ENCODE results near the gene POU2F3. TPM values are rescaled to one million over a fixed set of nuclear protein-coding genes. Genes with fewer than 3 reads are reported as not detected.
"Not testable (repeated sequence)": the region's sequence is repeated elsewhere in the genome, so short reads cannot be mapped to it uniquely, and the experiment has no call there.

The POU2F3 gene
- total and polyA plus RNA-seq, 8 donors = 0.18 to 1.9 (median 1.3) TPM; not detected in 2

- Histone ChIP-seq H3K36me3 (no peaks in the 10 kb centered on the region), H3K4me1 (peaks cover 9 to 12% (median 9%) of the 10 kb centered on the region in 4 donors), H3K4me3 (no peak overlapping the region), H3K27ac (no peak overlapping the region), H3K9me3 (no peaks in the 10 kb centered on the region), H3K27me3 (peaks cover 0 to 68% (median 26%) of the 10 kb centered on the region in 3 donors)
- TF ChIP-seq EP300 (IDR thresholded peaks at IDR 0.05) = no peak
- no peak for TF ChIP-seq POLR2A (IDR thresholded peaks at IDR 0.05)
- TF ChIP-seq POLR2AphosphoS5 (IDR thresholded peaks at IDR 0.05) = no peak
- no peak for TF ChIP-seq CTCF (IDR thresholded peaks at IDR 0.05)
- 60 to 78% (median 69%) methylated on average over 13 of the region's 13 CpGs for WGBS, 5 donors
- no peak for DNase-seq
- intact Hi-C loops (cut with DNase I; ENCODE audit: low total_unique reads) = no loop called here
Observed at GRCh38 chr11:120244476-120245365, 4.8 kb downstream of the POU2F3 start.

GRCh38 chr11:120245434-120245833, 5.5 kb downstream of the POU2F3 start:
- 92 to 100% (median 98%) methylated on average over 1 of the region's 1 CpG; no CpG with 5 or more reads in 1 of the 5 donors for WGBS, 5 donors
- intact Hi-C loops (cut with DNase I; ENCODE audit: low total_unique reads) = no loop called here
- DNase-seq = no peak
- Histone ChIP-seq H3K4me1 (peaks cover 2 to 5% (median 2%) of the 10 kb centered on the region in 4 donors), H3K27me3 (peaks cover 0 to 67% (median 19%) of the 10 kb centered on the region in 3 donors), H3K27ac (no peak overlapping the region), H3K9me3 (no peaks in the 10 kb centered on the region), H3K4me3 (no peak overlapping the region), H3K36me3 (no peaks in the 10 kb centered on the region)
- no peak for TF ChIP-seq POLR2A (IDR thresholded peaks at IDR 0.05)

- Histone ChIP-seq H3K4me1 (no peaks in the 10 kb centered on the region), H3K27me3 (peaks cover 0 to 61% (median 2%) of the 10 kb centered on the region in 3 donors), H3K27ac (no peak overlapping the region), H3K36me3 (no peaks in the 10 kb centered on the region), H3K9me3 (no peaks in the 10 kb centered on the region), H3K4me3 (no peak overlapping the region)
- WGBS, 5 donors = 59 to 71% (median 69%) methylated on average over 9 of the region's 9 CpGs
- TF ChIP-seq POLR2AphosphoS5 (IDR thresholded peaks at IDR 0.05) (no peak), EP300 (IDR thresholded peaks at IDR 0.05) (no peak), CTCF (IDR thresholded peaks at IDR 0.05) (no peak), POLR2A (IDR thresholded peaks at IDR 0.05) (no peak)
- no peak for DNase-seq
- intact Hi-C loops (cut with DNase I; ENCODE audit: low total_unique reads) = no loop called here
Observed at GRCh38 chr11:120248551-120249278, 8.8 kb downstream of the POU2F3 start.

- 70 to 81% (median 79%) methylated on average over 8 of the region's 8 CpGs for WGBS, 5 donors
- Histone ChIP-seq H3K9me3 (no peaks in the 10 kb centered on the region), H3K27me3 (peaks cover 0 to 61% (median 10%) of the 10 kb centered on the region in 3 donors), H3K4me1 (no peaks in the 10 kb centered on the region), H3K27ac (no peak overlapping the region), H3K4me3 (no peak overlapping the region), H3K36me3 (no peaks in the 10 kb centered on the region)
- TF ChIP-seq POLR2AphosphoS5 (IDR thresholded peaks at IDR 0.05) (no peak), CTCF (IDR thresholded peaks at IDR 0.05) (no peak), POLR2A (IDR thresholded peaks at IDR 0.05) (no peak)
- DNase-seq = no peak
- intact Hi-C loops (cut with DNase I; ENCODE audit: low total_unique reads) = no loop called here
Observed at GRCh38 chr11:120249279-120250262, 9.6 kb downstream of the POU2F3 start.

GRCh38 chr11:120253377-120253776, 13.4 kb downstream of the POU2F3 start:
- DNase-seq; intact Hi-C loops (cut with DNase I; ENCODE audit: low total_unique reads); H3K27ac ChIP-seq; H3K36me3 ChIP-seq; H3K9me3 ChIP-seq; H3K4me3 ChIP-seq: not testable (repeated sequence)
- Histone ChIP-seq H3K27me3 (peaks cover 0 to 90% (median 40%) of the 10 kb centered on the region in 3 donors), H3K4me1 (peaks cover 7 to 16% (median 12%) of the 10 kb centered on the region in 4 donors)
- 90 to 95% (median 94%) methylated on average over 13 of the region's 13 CpGs for WGBS, 5 donors

Measured in stomach (tissue), 9 donors.